ENCODE results near the gene TIMM13. TPM values are rescaled to one million over a fixed set of nuclear protein-coding genes. Genes with fewer than 3 reads are reported as not detected.

Gene TIMM13
- polyA plus RNA-seq, 1 of the 3 experiments (the other 2 are of a cell fraction): 76.9 TPM

DNA sequence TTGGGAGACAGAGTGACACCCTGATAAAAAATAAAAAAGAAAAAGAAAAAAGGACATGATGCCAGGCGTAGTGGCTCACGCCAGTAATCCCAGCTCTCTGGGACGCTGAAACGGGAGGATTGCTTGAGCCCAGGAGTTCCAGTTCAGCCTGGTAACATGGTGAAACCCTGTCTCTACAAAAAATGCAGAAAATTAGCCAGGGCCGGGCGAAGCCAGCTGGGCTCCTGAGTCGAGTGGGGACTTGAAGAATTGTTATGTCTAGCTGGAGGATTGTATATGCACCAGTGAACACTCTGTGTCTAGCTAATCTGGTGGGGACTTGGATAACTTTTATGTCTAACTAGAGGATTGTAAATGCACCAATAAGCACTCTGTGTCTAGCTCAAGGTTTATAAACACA lies 35.0 kb downstream of the TIMM13 start:
- Histone ChIP-seq H3F3A (replicated peaks; ENCODE audit: insufficient read depth) (peaks cover 3% of the 10 kb centered on the region), H3K27me3 (ENCODE audit: insufficient read depth) (peaks cover 23% of the 10 kb centered on the region; the same call in 1 of the 2 replicates), H3K9ac (no peak overlapping the region), H3K79me2 (ENCODE audit: insufficient read depth) (no peaks in the 10 kb centered on the region), H3K4me3 (ENCODE audit: low read depth in 2 of 2, low read length in 1 of 2) (no peak overlapping the region), H3K9me2 (no peaks in the 10 kb centered on the region), H3K27ac (ENCODE audit: low read depth in 2 of 2, low read length in 1 of 2) (no peak overlapping the region), H2AFZ (ENCODE audit: low read depth) (no peak overlapping the region; the same call in 1 of the 2 replicates), H3K4me1 (ENCODE audit: control insufficient read depth in 1 of 2, insufficient read depth in 2 of 2, low read depth in 1 of 2, low read length in 1 of 2) (no peaks in the 10 kb centered on the region), H3K9me3 (no peaks in the 10 kb centered on the region), H4K20me1 (ENCODE audit: insufficient read depth) (no peaks in the 10 kb centered on the region), H3K36me3 (replicated peaks in 1 of 2; ENCODE audit: control insufficient read depth in 1 of 2, insufficient read depth in 2 of 2, low read length in 1 of 2) (no peaks in the 10 kb centered on the region), H3K4me2 (no peak overlapping the region)
- no peak for DNase-seq
- ChIA-PET CTCF (interaction anchor here (1.0 to 3.9 kb wide), 12 partner anchors 7 to 236 kb away, joined by 3 to 19 read pairs (median 4); partner anchors contain the start of gene PLEKHJ1), POLR2A (no interaction called here)
- TF ChIP-seq, protein P1, sequence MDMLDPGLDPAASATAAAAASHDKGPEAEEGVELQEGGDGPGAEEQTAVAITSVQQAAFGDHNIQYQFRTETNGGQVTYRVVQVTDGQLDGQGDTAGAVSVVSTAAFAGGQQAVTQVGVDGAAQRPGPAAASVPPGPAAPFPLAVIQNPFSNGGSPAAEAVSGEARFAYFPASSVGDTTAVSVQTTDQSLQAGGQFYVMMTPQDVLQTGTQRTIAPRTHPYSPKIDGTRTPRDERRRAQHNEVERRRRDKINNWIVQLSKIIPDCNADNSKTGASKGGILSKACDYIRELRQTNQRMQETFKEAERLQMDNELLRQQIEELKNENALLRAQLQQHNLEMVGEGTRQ (IDR thresholded peaks at IDR 0.05; ENCODE audit: borderline replicate concordance, low read depth, low read length): no peak
- TF ChIP-seq NRF1 (IDR thresholded peaks at IDR 0.05; ENCODE audit: low read depth, low read length) (no peak), CHD2 (IDR thresholded peaks at IDR 0.05; ENCODE audit: low read length, partially characterized antibody) (no peak), FOXJ3 (CRISPR knock-in tag; IDR thresholded peaks at IDR 0.05) (no peak), GABPA (IDR thresholded peaks at IDR 0.05; ENCODE audit: low read depth) (no peak), GATA2 (CRISPR knock-in tag; IDR thresholded peaks at IDR 0.05) (no peak), YY1 (IDR thresholded peaks at IDR 0.05; ENCODE audit: low read depth) (no peak), FOSL2 (IDR thresholded peaks at IDR 0.05; ENCODE audit: borderline replicate concordance, low read depth) (no peak), MXI1 (IDR thresholded peaks at IDR 0.05; ENCODE audit: low read depth, low read length) (no peak), RCOR1 (IDR thresholded peaks at IDR 0.05; ENCODE audit: low read length) (no peak), JUND (IDR thresholded peaks at IDR 0.05) (no peak), EP300 (IDR thresholded peaks at IDR 0.05; ENCODE audit: borderline replicate concordance in 1 of 2, low read depth in 1 of 2, low read length in 1 of 2) (no peak), RFX5 (IDR thresholded peaks at IDR 0.05; ENCODE audit: low read length) (no peak), TCF12 (IDR thresholded peaks at IDR 0.05) (no peak), TEAD4 (IDR thresholded peaks at IDR 0.05; ENCODE audit: borderline replicate concordance, insufficient read depth) (no peak), SIN3A (IDR thresholded peaks at IDR 0.05; ENCODE audit: borderline replicate concordance, low read depth, low read length) (no peak)
- TF ChIP-seq, protein P2, sequence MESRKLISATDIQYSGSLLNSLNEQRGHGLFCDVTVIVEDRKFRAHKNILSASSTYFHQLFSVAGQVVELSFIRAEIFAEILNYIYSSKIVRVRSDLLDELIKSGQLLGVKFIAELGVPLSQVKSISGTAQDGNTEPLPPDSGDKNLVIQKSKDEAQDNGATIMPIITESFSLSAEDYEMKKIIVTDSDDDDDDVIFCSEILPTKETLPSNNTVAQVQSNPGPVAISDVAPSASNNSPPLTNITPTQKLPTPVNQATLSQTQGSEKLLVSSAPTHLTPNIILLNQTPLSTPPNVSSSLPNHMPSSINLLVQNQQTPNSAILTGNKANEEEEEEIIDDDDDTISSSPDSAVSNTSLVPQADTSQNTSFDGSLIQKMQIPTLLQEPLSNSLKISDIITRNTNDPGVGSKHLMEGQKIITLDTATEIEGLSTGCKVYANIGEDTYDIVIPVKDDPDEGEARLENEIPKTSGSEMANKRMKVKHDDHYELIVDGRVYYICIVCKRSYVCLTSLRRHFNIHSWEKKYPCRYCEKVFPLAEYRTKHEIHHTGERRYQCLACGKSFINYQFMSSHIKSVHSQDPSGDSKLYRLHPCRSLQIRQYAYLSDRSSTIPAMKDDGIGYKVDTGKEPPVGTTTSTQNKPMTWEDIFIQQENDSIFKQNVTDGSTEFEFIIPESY (IDR thresholded peaks at IDR 0.05; ENCODE audit: borderline replicate concordance, low read depth): no peak
- TF ChIP-seq, protein P3, sequence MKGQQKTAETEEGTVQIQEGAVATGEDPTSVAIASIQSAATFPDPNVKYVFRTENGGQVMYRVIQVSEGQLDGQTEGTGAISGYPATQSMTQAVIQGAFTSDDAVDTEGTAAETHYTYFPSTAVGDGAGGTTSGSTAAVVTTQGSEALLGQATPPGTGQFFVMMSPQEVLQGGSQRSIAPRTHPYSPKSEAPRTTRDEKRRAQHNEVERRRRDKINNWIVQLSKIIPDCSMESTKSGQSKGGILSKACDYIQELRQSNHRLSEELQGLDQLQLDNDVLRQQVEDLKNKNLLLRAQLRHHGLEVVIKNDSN (IDR thresholded peaks at IDR 0.05; ENCODE audit: borderline replicate concordance, low read depth): no peak
- TF ChIP-seq, protein P4, sequence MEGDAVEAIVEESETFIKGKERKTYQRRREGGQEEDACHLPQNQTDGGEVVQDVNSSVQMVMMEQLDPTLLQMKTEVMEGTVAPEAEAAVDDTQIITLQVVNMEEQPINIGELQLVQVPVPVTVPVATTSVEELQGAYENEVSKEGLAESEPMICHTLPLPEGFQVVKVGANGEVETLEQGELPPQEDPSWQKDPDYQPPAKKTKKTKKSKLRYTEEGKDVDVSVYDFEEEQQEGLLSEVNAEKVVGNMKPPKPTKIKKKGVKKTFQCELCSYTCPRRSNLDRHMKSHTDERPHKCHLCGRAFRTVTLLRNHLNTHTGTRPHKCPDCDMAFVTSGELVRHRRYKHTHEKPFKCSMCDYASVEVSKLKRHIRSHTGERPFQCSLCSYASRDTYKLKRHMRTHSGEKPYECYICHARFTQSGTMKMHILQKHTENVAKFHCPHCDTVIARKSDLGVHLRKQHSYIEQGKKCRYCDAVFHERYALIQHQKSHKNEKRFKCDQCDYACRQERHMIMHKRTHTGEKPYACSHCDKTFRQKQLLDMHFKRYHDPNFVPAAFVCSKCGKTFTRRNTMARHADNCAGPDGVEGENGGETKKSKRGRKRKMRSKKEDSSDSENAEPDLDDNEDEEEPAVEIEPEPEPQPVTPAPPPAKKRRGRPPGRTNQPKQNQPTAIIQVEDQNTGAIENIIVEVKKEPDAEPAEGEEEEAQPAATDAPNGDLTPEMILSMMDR (IDR thresholded peaks at IDR 0.05): no peak
- WGBS (ENCODE audit: low lambda C conversion rate): 19% methylated on average over 7 of the region's 7 CpGs

Data from SK-N-SH (cell line).